Heart left ventricle (tissue), 16 donors: ENCODE results near the gene NECAB2. TPM values are rescaled to one million over a fixed set of nuclear protein-coding genes. Genes with fewer than 3 reads are reported as not detected.

ENCODE experiments used
- ATAC-seq, 4 donors: fragments of 200-7000 bp; cut with Tn5 transposase; one replicate each; pipeline ENCODE4 v1.9.1; 2020 to 2022; ENCODE audit warnings: moderate library complexity in 4 of 4, mild to moderate bottlenecking in 3 of 4, moderate number of reproducible peaks in 1 of 4
- DNase-seq, 5 donors: peaks; one replicate each; pipeline ENCODE4 v3.0.0-alpha.2; 2020
- H3K27ac ChIP-seq, 12 donors: fragments of 200-600 bp; sonication (generic) in 4 of 12; one replicate each; pipeline versions ENCODE4 v1.5.0 to v1.8.0; 2016 to 2022; ENCODE audit warnings: mild to moderate bottlenecking in 2 of 12
- H3K27me3 ChIP-seq, 9 donors: fragments of 200-600 bp; sonication (generic) in 2 of 9; one replicate each; pipeline versions ENCODE4 v1.5.1 to v1.8.0; 2016 to 2022; ENCODE audit warnings: mild to moderate bottlenecking in 3 of 9
- H3K36me3 ChIP-seq, 9 donors: fragments of 200-600 bp; sonication (generic) in 2 of 9; one replicate each; pipeline versions ENCODE4 v1.5.0 to v1.8.0; 2018 to 2022; ENCODE audit warnings: mild to moderate bottlenecking in 2 of 9
- H3K4me1 ChIP-seq, 12 donors: fragments of 200-600 bp; sonication (generic) in 4 of 12; one replicate each; pipeline versions ENCODE4 v1.5.0 to v1.8.0; 2016 to 2022; ENCODE audit warnings: mild to moderate bottlenecking in 3 of 12
- H3K4me3 ChIP-seq, 12 donors: fragments of 200-600 bp; sonication (generic) in 4 of 12; one replicate each; pipeline versions ENCODE4 v1.5.0 to v1.8.0; 2017 to 2022; ENCODE audit warnings: mild to moderate bottlenecking in 9 of 12, moderate library complexity in 4 of 12
- H3K9me3 ChIP-seq, 12 donors: fragments of 200-600 bp; sonication (generic) in 4 of 12; one replicate each; pipeline versions ENCODE4 v1.5.0 to v1.8.0; 2016 to 2022; ENCODE audit warnings: mild to moderate bottlenecking in 1 of 12
- POLR2A ChIP-seq, 2 donors: fragments of 450-650 bp; IDR thresholded peaks; one replicate each; pipeline ENCODE4 v1.6.1; 2017; ENCODE audit warnings: antibody characterized with exemption in 2 of 2, mild to moderate bottlenecking in 2 of 2, moderate library complexity in 2 of 2
- WGBS, 4 donors: extraction: QIAGEN DNeasy Blood & Tissue Kit in 2 of 4; methylation state at CpG; one replicate each; pipeline versions ENCODE4 v1.1.5 to v1.1.7; 2013 to 2018; 5-methylcytosine and 5-hydroxymethylcytosine counted together
- intact Hi-C, 10 donors: fragments of 100-400 bp; cut with DNase I; formaldehyde crosslinking; loops; one replicate each; pipeline versions ENCODE4 v1.11.1 to v1.14.2; 2022
- polyA plus RNA-seq, 2 donors: library from polyadenylated mRNA; stranded (reverse); fragments of 200-250 nt; gene quantifications; one replicate each; pipeline ENCODE4 v1.2.3, GENCODE V29; 2013
- total RNA-seq, 9 donors: library from RNA; depleted of rRNA in 2 of 9; stranded (reverse); fragments of >200 nt in 2 of 9; fragmentation: NEBNext Ultra II Directional in 3 of 9; extraction: Animal tissue kit (Norgen Biotek cat#: 25700) in 3 of 9; gene quantifications; one replicate each; pipeline versions ENCODE4 v1.1.0 to v1.2.4, GENCODE V29; 2016 to 2023
- TF ChIP-seq, protein P1 (sequence below), 12 donors: fragments of 200-600 bp; sonication (generic) in 4 of 12; IDR thresholded peaks; one replicate each; pipeline versions ENCODE4 v1.5.0 to v1.8.0; 2018 to 2022; ENCODE audit warnings: antibody characterized with exemption in 12 of 12, mild to moderate bottlenecking in 5 of 12
- donor health status: ischemic (EF 13 %, LVEDD 7.1; RV severe dilation, severe dysfunction).
- donor health status: healthy with polysubstance abuse.
- donor health status: DM: no; HTN: yes; CAD: no.
- donor health status: DM: no; HTN: no; CAD: no.
- donor health status: ischemic (EF 25% LVEDD 6.9; RV normal size, moderate dysfunction).
- donor health status: ischemic (EF 25% LVEDD 5.7; RV mildly dilated, moderate dysfunction).
- donor health status: healthy.
- donor health status: DM: yes; HTN: yes; CAD: no.
- donor health status: ischemic (EF 35%, LVEDD 5.7; RV mildly dilated, moderate dysfunction).
- donor health status: nonischemic (EF 11% LVEDD 7.7; RV severe dilation, severe dysfunction).
- donor health status: DM: yes; HTN: yes; CAD: no.
- donor health status: PGD.
- donor health status: ischemic (EF 29% LVEDD 5.4; RV normal size, mild dysfunction).
- donor health status: nonischemic (EF 23%, LVEDD 6.1; RV moderate dilation, normal function).

The NECAB2 gene
- total and polyA plus RNA-seq, 11 donors, result 0.24 to 2.1 (median 0.88) TPM; not detected in 2

DNA sequence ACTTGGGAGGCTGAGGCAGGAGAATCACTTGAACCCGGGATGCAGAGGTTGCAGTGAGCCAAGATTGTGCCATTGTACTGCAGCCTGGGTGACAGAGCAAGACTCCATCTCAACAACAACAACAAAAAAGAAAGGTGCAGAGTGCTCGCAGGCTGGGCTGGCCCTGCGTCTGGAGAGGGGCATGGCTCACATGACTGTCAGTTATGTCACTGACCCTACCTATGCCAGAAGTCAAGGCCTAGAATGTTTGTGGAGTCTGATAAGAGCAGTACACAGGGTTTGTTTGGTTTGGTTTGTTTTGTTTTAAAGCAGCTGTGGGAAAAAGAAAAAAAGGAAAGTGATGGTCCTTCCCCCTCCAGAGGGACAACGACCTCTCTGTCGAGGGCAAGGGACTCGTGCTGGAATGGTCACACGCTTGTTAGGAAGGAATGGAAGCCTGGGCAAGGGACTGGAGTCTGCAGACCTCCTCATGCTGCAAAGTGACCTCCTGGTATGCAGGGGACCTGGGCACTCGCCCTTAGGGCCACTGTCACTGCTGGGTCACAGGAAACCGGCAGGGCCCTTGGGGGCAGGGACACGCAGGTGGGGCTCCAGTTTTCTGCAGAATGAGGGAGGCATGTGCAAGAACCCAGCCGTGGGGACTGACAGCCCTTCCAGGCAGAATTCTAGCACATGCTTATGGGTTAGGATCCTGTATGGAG, 25.1 kb upstream of the NECAB2 start:
- no peak overlapping the region for H3K4me3 ChIP-seq
- no peak overlapping the region for H3K27ac ChIP-seq
- intact Hi-C loops, result loop anchor here in 1 of 10 donors (5.0 kb wide), 1 partner anchor 116 kb away; no protein-coding TSS in a partner anchor
- ATAC-seq, result peak in 1 of 4 donors; percentile 44
- no peak for DNase-seq
- H3K36me3 ChIP-seq, result no peaks in the 10 kb centered on the region
- WGBS, 4 donors, result 55 to 64% (median 56%) methylated on average over 11 of the region's 11 CpGs
- H3K9me3 ChIP-seq, result no peaks in the 10 kb centered on the region
- TF ChIP-seq, protein P1, sequence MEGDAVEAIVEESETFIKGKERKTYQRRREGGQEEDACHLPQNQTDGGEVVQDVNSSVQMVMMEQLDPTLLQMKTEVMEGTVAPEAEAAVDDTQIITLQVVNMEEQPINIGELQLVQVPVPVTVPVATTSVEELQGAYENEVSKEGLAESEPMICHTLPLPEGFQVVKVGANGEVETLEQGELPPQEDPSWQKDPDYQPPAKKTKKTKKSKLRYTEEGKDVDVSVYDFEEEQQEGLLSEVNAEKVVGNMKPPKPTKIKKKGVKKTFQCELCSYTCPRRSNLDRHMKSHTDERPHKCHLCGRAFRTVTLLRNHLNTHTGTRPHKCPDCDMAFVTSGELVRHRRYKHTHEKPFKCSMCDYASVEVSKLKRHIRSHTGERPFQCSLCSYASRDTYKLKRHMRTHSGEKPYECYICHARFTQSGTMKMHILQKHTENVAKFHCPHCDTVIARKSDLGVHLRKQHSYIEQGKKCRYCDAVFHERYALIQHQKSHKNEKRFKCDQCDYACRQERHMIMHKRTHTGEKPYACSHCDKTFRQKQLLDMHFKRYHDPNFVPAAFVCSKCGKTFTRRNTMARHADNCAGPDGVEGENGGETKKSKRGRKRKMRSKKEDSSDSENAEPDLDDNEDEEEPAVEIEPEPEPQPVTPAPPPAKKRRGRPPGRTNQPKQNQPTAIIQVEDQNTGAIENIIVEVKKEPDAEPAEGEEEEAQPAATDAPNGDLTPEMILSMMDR (IDR thresholded peaks at IDR 0.05), result no peak
- no peaks in the 10 kb centered on the region for H3K27me3 ChIP-seq
- peaks cover 0 to 19% (median 5%) of the 10 kb centered on the region in 12 donors for H3K4me1 ChIP-seq

DNA sequence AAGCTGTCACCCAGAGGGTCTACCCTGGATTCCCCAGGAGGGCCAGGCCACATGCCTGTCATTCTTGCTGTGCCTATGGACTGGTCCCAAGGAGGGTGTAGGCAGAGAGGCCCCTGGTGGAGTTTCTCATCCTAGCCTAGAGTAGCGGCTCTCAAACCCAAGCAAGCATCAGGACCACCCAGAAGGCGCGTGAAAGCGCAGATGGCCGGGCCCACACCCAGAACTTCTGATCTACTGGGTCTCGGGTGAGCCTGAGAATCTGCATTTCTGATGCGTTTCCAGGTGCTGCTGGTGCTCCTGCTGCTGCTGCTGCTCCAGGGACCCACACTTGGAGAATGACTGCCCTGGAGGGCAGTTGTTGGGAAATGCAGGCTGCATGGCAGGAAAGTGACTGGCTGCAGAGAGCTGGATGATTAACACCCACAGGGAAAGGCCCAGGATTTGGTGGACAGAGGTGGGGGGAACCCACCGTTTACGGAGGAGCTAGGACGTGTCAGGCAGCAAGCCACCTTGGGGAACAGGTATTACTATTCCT, 24.5 kb upstream of the NECAB2 start:
- DNase-seq, result no peak
- no peaks in the 10 kb centered on the region for H3K9me3 ChIP-seq
- TF ChIP-seq, protein P1 (IDR thresholded peaks at IDR 0.05), result no peak
- no peak for TF ChIP-seq POLR2A (IDR thresholded peaks at IDR 0.05)

DNA sequence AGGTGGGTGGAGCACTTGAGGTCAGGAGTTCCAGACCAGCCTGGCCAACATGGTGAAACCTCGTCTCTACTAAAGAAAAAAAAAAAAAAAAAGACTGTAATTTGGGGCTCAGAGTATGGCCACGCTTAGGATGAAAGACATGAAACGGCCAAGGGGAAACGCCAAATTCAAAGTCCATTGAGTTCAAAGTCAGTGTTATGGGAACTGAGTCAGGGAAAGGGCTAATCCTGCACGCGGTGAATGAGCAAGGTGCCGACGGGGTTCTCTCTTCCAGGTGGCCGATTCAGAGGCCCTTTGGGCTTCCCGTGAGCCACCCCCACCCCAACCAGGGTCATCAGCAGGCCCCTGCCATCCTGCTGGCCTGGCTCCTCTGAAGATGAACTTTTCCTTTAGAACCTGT, 22.5 kb upstream of the NECAB2 start:
- no peak for TF ChIP-seq POLR2A (IDR thresholded peaks at IDR 0.05)
- TF ChIP-seq, protein P1 (IDR thresholded peaks at IDR 0.05), result no peak
- DNase-seq (no peak), ATAC-seq (no peak)
- Histone ChIP-seq H3K4me3 (no peak overlapping the region), H3K4me1 (peaks cover 0 to 11% (median 0%) of the 10 kb centered on the region in 12 donors), H3K27ac (no peak overlapping the region), H3K9me3 (no peaks in the 10 kb centered on the region), H3K27me3 (no peaks in the 10 kb centered on the region), H3K36me3 (no peaks in the 10 kb centered on the region)
- intact Hi-C loops, result no loop called here
- WGBS, 4 donors, result 90 to 95% (median 91%) methylated on average over 10 of the region's 10 CpGs

More for the DNA sequence above, 24.5 kb upstream of the NECAB2 start:
- no peak overlapping the region for H3K4me3 ChIP-seq
- no peaks in the 10 kb centered on the region for H3K27me3 ChIP-seq
- no peak overlapping the region for H3K27ac ChIP-seq
- H3K36me3 ChIP-seq, result no peaks in the 10 kb centered on the region
- ATAC-seq, result no peak
- H3K4me1 ChIP-seq, result peaks cover 0 to 19% (median 5%) of the 10 kb centered on the region in 12 donors
- WGBS, 4 donors, result 86 to 95% (median 93%) methylated on average over 8 to 10 of the region's 10 CpGs
- intact Hi-C loops, result loop anchor here in 1 of 10 donors (5.0 kb wide), 1 partner anchor 116 kb away; no protein-coding TSS in a partner anchor

DNA sequence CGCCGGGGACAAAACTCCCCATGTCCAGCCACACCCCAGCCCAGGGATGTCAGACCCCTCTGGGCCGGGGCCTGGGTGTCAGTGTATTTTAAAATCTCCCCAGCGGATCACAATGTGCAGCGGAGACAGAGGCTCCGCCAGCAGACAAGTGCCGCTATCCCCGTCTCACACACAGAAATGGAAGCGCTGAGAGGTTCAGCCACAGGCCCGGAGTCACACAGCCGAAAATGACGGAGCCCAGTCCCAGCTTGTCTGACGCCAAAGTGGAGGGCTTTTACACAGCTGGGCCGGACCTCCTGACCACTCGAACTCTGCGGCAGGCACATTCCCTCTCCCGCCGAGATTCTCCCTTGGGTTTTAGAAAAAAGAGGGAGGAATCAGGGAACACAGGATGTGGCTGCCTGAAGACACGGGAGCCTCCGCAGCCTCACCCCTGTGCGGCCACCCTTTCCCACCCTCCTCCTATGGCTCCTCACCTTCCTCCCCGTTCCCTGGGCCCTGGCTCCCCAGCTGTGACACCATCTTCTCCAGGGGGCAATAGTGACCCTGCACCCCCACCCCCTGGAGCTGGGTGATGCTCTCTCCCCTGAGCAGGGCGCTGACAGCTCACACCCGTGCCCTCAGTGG, 21.8 kb upstream of the NECAB2 start:
- H3K9me3 ChIP-seq, result no peaks in the 10 kb centered on the region
- no peak for DNase-seq
- peaks cover 0 to 11% (median 0%) of the 10 kb centered on the region in 12 donors for H3K4me1 ChIP-seq
- no peak for ATAC-seq
- intact Hi-C loops, result no loop called here
- WGBS, 4 donors, result 73 to 85% (median 76%) methylated on average over 18 to 24 of the region's 24 CpGs
- H3K27me3 ChIP-seq, result no peaks in the 10 kb centered on the region
- H3K36me3 ChIP-seq, result no peaks in the 10 kb centered on the region
- H3K27ac ChIP-seq, result no peak overlapping the region
- TF ChIP-seq POLR2A (IDR thresholded peaks at IDR 0.05), result no peak
- TF ChIP-seq, protein P1 (IDR thresholded peaks at IDR 0.05), result no peak
- H3K4me3 ChIP-seq, result no peak overlapping the region
